HepG2 (cell line): ENCODE data around the gene CIB2. TPM values are rescaled to one million over a fixed set of nuclear protein-coding genes. Genes with fewer than 3 reads are reported as not detected.
A peak's percentile ranks its signal among the peaks of the same experiment; 100 is the strongest.

ENCODE experiments used
- ATAC-seq: fragments of 200-7000 bp; cut with Tn5 transposase; 3 replicates; pipeline ENCODE4 v1.9.1; 2020; ENCODE audit warnings: mild to moderate bottlenecking, moderate library complexity
- BruUV-seq: library from RNA; stranded (reverse); fragments of 400-500 nt; replicated peaks from 2 replicates; lab custom pipeline; 2021; lab: Mats Ljungman, UMichigan
- CTCF ChIA-PET: fragments of 300-600 bp; formaldehyde crosslinking; extraction: SDS; loops from one replicate; lab custom pipeline; 2021; ENCODE audit warnings: low total read pairs, inconsistent platforms, low intra/inter-chr PET ratio; lab: Yijun Ruan, JAX
- POLR2A ChIA-PET: fragments of 350-600 bp; sonication (Branson Sonifier 250); formaldehyde crosslinking; loops from one replicate; lab custom pipeline; 2020; ENCODE audit warnings: antibody characterized with exemption, inconsistent platforms; lab: Yijun Ruan, JAX
- DNase-seq: peaks from one replicate; pipeline ENCODE4 v3.0.0-alpha.2; 2015; ENCODE audit warnings: low spot score
- FAIRE-seq: peaks from 3 replicates; lab custom pipeline; 2011; peaks lifted over from hg19 to GRCh38; lab: Jason Lieb, UNC
- H2AFZ ChIP-seq: one replicate; pipeline ENCODE4 v1.6.1; 2011; ENCODE audit warnings: low read length, inconsistent platforms
- H3K27ac ChIP-seq: fragments of 300-600 bp; 3 replicates; pipeline ENCODE4 v1.8.0; 2011; ENCODE audit warnings: mixed run types, mild to moderate bottlenecking, mixed read lengths, low read length, inconsistent platforms; ENCODE audit not compliant: insufficient read depth; ENCODE audit errors: extremely low read length
- H3K27me3 ChIP-seq, 2 experiments: fragments of 200-600 bp in 1 of 2; 2 replicates in 1 of 2; 3 replicates in 1 of 2; pipeline versions ENCODE4 v1.6.0 to v1.8.0; 2011; ENCODE audit warnings: low read length in 2 of 2, mild to moderate bottlenecking in 2 of 2, moderate library complexity in 2 of 2, inconsistent platforms in 1 of 2; ENCODE audit not compliant: insufficient read depth in 2 of 2, control insufficient read depth in 1 of 2
- H3K36me3 ChIP-seq, 2 experiments: fragments of 200-600 bp in 1 of 2; replicated peaks in 1 of 2; 2 replicates in 1 of 2; 3 replicates in 1 of 2; pipeline versions ENCODE4 v1.5.1 to v1.8.0; 2011; ENCODE audit warnings: low read length in 2 of 2, inconsistent platforms in 1 of 2; ENCODE audit not compliant: insufficient read depth in 2 of 2, control insufficient read depth in 1 of 2
- H3K4me1 ChIP-seq: 2 replicates; pipeline ENCODE4 v1.5.1; 2012; ENCODE audit warnings: low read length, inconsistent platforms; ENCODE audit not compliant: insufficient read depth
- H3K4me2 ChIP-seq: 2 replicates; pipeline ENCODE4 v1.6.0; 2011; ENCODE audit warnings: low read depth, low read length, inconsistent platforms
- H3K4me3 ChIP-seq, 3 experiments: fragments of 200-600 bp in 1 of 3; sonication (generic), shearing (Covaris generic) in 1 of 3; replicated peaks in 1 of 3; 2 replicates each; pipeline ENCODE4 v1.5.1; 2011 to 2016; ENCODE audit warnings: low read length in 3 of 3, inconsistent platforms in 2 of 3, low read depth in 2 of 3, mild to moderate bottlenecking in 2 of 3, control low read depth in 1 of 3, mixed read lengths in 1 of 3; ENCODE audit not compliant: insufficient read depth in 1 of 3
- H3K79me2 ChIP-seq: one replicate; pipeline ENCODE4 v1.6.1; 2011; ENCODE audit warnings: low read length, inconsistent platforms; ENCODE audit not compliant: insufficient read depth
- H3K9ac ChIP-seq: 2 replicates; pipeline ENCODE4 v1.6.0; 2011; ENCODE audit warnings: mild to moderate bottlenecking, low read depth, low read length, inconsistent platforms; ENCODE audit not compliant: insufficient read depth
- H3K9me3 ChIP-seq: 2 replicates; pipeline ENCODE4 v1.5.1; 2012; ENCODE audit warnings: mild to moderate bottlenecking, low read length
- H4K20me1 ChIP-seq: 2 replicates; pipeline ENCODE4 v1.6.0; 2011; ENCODE audit warnings: inconsistent platforms, mild to moderate bottlenecking, low read length, moderate library complexity; ENCODE audit not compliant: insufficient read depth
- IRF9 ChIP-seq: sonication (generic); formaldehyde crosslinking; IDR thresholded peaks from 2 replicates; pipeline ENCODE4 v1.8.0; 2022; ENCODE audit warnings: missing genetic modification reagents, mild to moderate bottlenecking, borderline replicate concordance
- ISX ChIP-seq: sonication (generic); formaldehyde crosslinking; conservative IDR thresholded peaks from 2 replicates; pipeline ENCODE4 v1.5.0; 2020; ENCODE audit warnings: missing genetic modification reagents
- NFATC3 ChIP-seq: sonication (generic); formaldehyde crosslinking; IDR thresholded peaks from 2 replicates; pipeline ENCODE4 v1.5.1; 2020; ENCODE audit warnings: mild to moderate bottlenecking, missing genetic modification reagents
- PAF1 ChIP-seq: IDR thresholded peaks from 2 replicates; pipeline ENCODE4 v1.6.1; 2016; ENCODE audit warnings: missing genetic modification reagents, missing compliant biosample characterization
- RXRB ChIP-seq: IDR thresholded peaks from 2 replicates; pipeline ENCODE4 v1.6.1; 2016; ENCODE audit warnings: borderline replicate concordance, missing genetic modification reagents, missing compliant biosample characterization
- TFE3 ChIP-seq: IDR thresholded peaks from 2 replicates; pipeline ENCODE4 v1.6.1; 2016
- ZBTB25 ChIP-seq: IDR thresholded peaks from 2 replicates; pipeline ENCODE4 v1.6.1; 2018; ENCODE audit warnings: missing genetic modification reagents
- ZFP82 ChIP-seq: sonication (generic); formaldehyde crosslinking; IDR thresholded peaks from 2 replicates; pipeline ENCODE4 v1.5.1; 2020; ENCODE audit warnings: mild to moderate bottlenecking, missing genetic modification reagents, borderline replicate concordance
- ZFY ChIP-seq: sonication (generic); formaldehyde crosslinking; IDR thresholded peaks from 2 replicates; pipeline ENCODE4 v1.4.0; 2020; ENCODE audit warnings: missing genetic modification reagents
- ZKSCAN8 ChIP-seq: IDR thresholded peaks from 2 replicates; pipeline ENCODE4 v1.6.1; 2016; ENCODE audit warnings: borderline replicate concordance, missing genetic modification reagents, missing compliant biosample characterization
- ZNF563 ChIP-seq: sonication (generic); formaldehyde crosslinking; IDR thresholded peaks from 2 replicates; pipeline ENCODE4 v1.8.0; 2022; ENCODE audit warnings: mild to moderate bottlenecking, moderate library complexity, missing genetic modification reagents
- ZNF646 ChIP-seq: sonication (generic); formaldehyde crosslinking; IDR thresholded peaks from 2 replicates; pipeline ENCODE4 v1.9.0; 2021; ENCODE audit warnings: mild to moderate bottlenecking, missing genetic modification reagents
- ZSCAN22 ChIP-seq: sonication (generic); formaldehyde crosslinking; IDR thresholded peaks from 2 replicates; pipeline ENCODE4 v1.4.0; 2020; ENCODE audit warnings: mild to moderate bottlenecking, missing genetic modification reagents
- WGBS: methylation state at CpG from one replicate; pipeline ENCODE4 v1.1.6; 2017; ENCODE audit warnings: low lambda C conversion rate; 5-methylcytosine and 5-hydroxymethylcytosine counted together
- in situ Hi-C: cut with HindIII; loops from 2 replicates; pipeline ENCODE4 v1.10.0; 2017; ENCODE audit warnings: low pct_unique_long_range_greater_than_20kb; ENCODE audit not compliant: extremely low pct_ligation_motif_present
- intact Hi-C: fragments of 100-400 bp; cut with micrococcal nuclease; formaldehyde crosslinking; loops from one replicate; pipeline ENCODE4 v1.10.0; 2022; ENCODE audit not compliant: unreplicated experiment
- polyA plus RNA-seq, 8 experiments: library from polyadenylated mRNA; depleted of rRNA in 3 of 8; stranded (reverse) in 7 of 8; unstranded in 1 of 8; fragments of >200 nt; fragmentation: Illumina TruSeq in 4 of 8; extraction: Trizol in 4 of 8; gene quantifications; 2 replicates each; pipeline versions ENCODE4 v1.2.1 to v1.2.3, GENCODE V29; 2011 to 2016; ENCODE audit warnings: low read depth in 4 of 8, missing spikeins in 1 of 8, mixed read lengths in 1 of 8; ENCODE audit not compliant: insufficient read depth in 1 of 8
- total RNA-seq, 5 experiments: library from RNA; depleted of rRNA; stranded (reverse); fragments of >200 nt; fragmentation: Illumina TruSeq; extraction: Trizol; gene quantifications; 2 replicates each; pipeline ENCODE4 v1.2.3, GENCODE V29; 2016; ENCODE audit warnings: low read depth in 1 of 5

CIB2 gene
- total and polyA plus RNA-seq, 2 of the 13 experiments (the other 11 are each of a cell fraction or from before 2014, with no cell fraction given), result 1.4 to 1.5 TPM

GRCh38 chr15:78055919-78056713, 75.1 kb downstream of the CIB2 start:
- Histone ChIP-seq H3K9me3 (no peaks in the 10 kb centered on the region), H4K20me1 (peaks cover 4% of the 10 kb centered on the region; the same call in 1 of the 2 replicates), H3K9ac (no peak overlapping the region), H3K4me1 (peaks cover 52% of the 10 kb centered on the region), H2AFZ (no peak overlapping the region), H3K36me3 (peaks cover 2 to 7% of the 10 kb centered on the region in 2 experiments; a peak in 2 of 5 replicates), H3K27ac (peak overlapping the region; percentile 53), H3K4me3 (peak overlapping the region in 1 of 3 experiments; percentile 49; a peak in 1 of 6 replicates), H3K27me3 (no peaks in the 10 kb centered on the region), H3K79me2 (peaks cover 30% of the 10 kb centered on the region), H3K4me2 (peak overlapping the region; percentile 73)
- DNase-seq (peak; percentile 67), FAIRE-seq (peak; percentile 68), ATAC-seq (peak; percentile 99)
- ChIA-PET POLR2A (interaction anchor here (0.7 to 1.4 kb wide), 3 partner anchors 9 to 255 kb away, joined by 3 to 6 read pairs (median 3); no protein-coding TSS in a partner anchor), CTCF (no interaction called here)
- 10% methylated on average over 1 of the region's 2 CpGs for WGBS
- intact Hi-C loops, result loop anchor here (1.0 kb wide), 1 partner anchor 9 kb away; no protein-coding TSS in a partner anchor
- in situ Hi-C loops, result no loop called here
- no TSS peak for BruUV-seq
- TF ChIP-seq TFE3 (CRISPR knock-in tag) (no peak), ZNF563 (CRISPR knock-in tag) (no peak), ZSCAN22 (CRISPR knock-in tag) (no peak), ISX (CRISPR knock-in tag) (no peak), ZBTB25 (CRISPR knock-in tag) (no peak), ZFY (CRISPR knock-in tag) (no peak), NFATC3 (CRISPR knock-in tag) (no peak), ZNF646 (CRISPR knock-in tag) (peak; percentile 26; the same call in 1 of the 2 replicates), RXRB (CRISPR knock-in tag) (peak; percentile 78), ZFP82 (no peak), ZKSCAN8 (CRISPR knock-in tag) (no peak), PAF1 (CRISPR knock-in tag) (no peak), IRF9 (no peak)
